HG02798 (cell line): Measurements from ENCODE around the gene KDM2A.
"Not testable (repeated sequence)": the region's sequence is repeated elsewhere in the genome, so short reads cannot be mapped to it uniquely, and the experiment has no call there.

Experiments
- ATAC-seq: cut with Tn5 transposase; IDR thresholded peaks from one replicate; pipeline ENCODE4 v1.9.1; 2021; ENCODE audit warnings: mild to moderate bottlenecking; ENCODE audit not compliant: unreplicated experiment, poor library complexity

Gene KDM2A

GRCh38 chr11:67163006-67163405, 43.9 kb downstream of the KDM2A start:
- no peak for ATAC-seq

DNA sequence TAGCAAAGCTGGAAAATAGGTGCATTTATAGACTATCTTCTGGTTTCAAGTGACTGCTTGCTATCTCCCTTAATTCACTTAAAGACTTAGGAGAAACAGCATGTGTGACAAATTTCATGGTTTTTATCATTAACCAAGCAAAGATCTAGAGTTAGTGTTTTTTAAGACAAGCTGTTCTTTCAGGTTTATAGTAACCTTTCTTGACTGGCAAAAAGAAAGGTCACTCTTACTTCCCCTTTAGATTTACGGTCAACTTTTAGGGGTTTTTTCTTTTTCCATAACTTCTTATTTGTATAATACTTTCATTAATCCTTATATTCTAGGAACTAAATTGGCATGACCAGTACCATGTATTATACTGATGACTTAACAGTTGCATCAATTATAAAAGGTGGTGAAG, 46.6 kb downstream of the KDM2A start:
- ATAC-seq, result no peak

- ATAC-seq, result no peak
These were observed 48.0 kb downstream of the KDM2A start for GRCh38 chr11:67167091-67167490.

DNA sequence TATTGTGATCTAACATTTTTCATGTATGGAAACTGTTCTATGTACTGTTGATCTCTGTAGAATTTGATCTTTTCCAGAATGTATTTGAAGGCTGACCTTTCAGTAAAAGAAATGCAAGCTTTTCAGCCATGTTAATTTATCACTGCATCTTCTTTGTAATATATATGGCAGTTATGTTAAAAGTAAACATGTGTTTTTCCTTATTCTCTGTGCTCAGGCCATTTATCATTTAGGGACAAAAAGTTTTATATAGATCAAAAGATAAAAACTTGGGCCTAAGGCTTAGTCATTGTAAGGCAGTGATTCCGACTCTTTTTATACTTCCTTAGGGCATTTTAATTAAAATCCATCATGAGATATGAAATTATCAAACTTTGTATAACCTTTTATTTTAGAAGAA, 48.7 kb downstream of the KDM2A start:
- ATAC-seq, result no peak

- ATAC-seq, result not testable (repeated sequence)
These were observed 49.8 kb downstream of the KDM2A start for GRCh38 chr11:67168911-67169310.

GRCh38 chr11:67174311-67174710, 55.2 kb downstream of the KDM2A start:
- ATAC-seq, result no peak

DNA sequence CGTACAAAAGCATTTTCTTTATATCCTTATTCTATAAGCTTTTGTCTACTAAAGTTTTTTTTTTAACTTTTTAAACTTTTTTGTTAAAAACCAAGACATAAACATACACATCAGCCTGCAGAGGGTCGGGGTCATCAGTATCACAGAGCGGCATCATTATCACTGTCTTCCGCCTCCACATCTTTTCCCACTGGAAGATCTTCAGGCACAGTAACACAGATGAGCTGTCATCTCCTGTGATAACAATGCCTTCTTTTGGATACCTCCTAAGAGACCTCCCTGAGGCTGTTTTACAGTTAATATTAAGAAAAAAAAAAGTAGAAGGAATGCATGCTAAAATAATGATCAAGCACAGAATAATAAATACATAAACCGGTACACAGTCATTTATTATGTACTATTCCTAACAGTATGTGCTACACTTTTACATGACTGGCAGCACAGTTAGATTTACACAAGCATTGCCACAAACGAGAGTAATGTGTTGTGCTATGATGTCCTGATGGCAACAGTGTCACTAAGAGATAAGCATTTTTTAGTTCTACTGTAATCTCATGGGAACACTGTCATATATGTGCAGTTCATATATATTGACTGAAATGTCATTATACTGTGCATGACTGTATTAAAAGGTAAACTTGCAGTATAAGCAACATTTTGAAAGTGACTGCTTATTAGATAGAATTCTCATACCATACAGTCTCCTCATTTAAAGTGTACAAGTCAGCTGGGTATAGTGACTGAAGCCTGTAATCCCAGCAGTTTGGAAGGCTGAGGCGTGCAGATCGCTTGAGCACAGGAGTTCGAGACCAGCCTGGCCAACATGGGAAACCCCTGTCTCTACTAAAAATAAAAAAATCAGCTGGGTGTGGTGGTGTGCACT, 58.6 kb downstream of the KDM2A start:
- no peak for ATAC-seq

DNA sequence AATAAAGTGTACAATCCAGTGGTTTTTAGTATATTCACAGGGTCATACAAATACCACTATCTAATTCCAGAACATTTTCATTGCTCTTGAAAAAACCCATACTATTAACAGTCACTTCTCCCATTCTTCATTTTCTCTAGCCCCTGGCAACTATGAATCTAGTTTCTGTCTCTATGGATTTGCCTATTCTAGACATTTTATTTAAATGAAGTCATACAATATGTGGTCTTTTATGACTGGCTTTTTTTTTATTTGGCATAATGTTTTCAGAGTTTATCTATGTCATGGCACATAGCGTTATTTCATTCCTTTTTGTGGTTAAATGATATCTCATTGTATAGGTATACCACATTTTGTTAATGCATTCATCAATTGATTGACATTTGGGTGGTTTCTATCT, 59.4 kb downstream of the KDM2A start:
- no peak for ATAC-seq

DNA sequence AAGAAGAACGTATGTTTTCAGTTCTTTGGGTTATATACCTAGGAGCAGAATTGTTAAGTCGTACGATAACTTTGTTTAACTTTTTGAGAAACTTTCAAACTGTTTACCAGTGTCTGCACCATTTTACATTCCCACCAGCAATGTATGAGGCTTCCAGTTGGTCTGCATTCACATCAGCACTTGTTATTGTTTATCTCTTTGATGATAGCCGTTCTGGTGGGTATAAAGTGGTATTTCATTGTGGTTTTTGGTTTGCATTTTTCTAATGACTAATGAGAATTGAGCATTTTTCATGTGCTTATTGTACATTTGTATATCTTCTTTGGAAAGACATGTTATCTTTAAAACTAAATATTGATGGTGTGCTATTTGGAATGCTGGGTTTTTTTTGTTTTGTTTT, 59.8 kb downstream of the KDM2A start:
- no peak for ATAC-seq

DNA sequence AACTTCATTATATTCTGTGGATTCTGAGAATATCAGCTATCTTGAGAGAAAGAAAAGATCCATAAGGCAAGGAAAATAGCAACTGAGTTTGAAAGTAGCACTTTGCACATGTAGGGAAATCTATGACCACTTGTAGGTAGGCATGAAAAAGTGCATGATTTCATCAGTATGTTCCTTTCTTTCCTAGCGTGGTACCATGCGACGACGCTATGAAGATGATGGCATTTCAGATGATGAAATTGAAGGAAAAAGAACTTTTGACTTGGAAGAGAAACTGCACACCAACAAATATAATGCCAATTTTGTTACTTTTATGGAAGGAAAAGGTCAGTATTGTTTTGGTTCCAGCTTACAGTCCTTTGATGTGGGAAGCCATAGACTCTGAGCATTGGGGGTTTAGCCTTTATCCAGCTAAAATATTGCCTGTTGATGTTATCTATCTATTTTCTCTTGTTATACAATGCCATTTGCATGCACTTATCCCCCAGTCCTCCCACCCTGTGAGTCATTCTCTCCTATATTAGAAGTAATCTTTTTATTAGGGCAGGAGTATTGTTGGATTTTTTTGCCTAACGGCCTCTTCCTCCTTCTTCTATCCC, 60.9 kb downstream of the KDM2A start:
- no peak for ATAC-seq

GRCh38 chr11:67194096-67194495, 75.0 kb downstream of the KDM2A start:
- no peak for ATAC-seq

DNA sequence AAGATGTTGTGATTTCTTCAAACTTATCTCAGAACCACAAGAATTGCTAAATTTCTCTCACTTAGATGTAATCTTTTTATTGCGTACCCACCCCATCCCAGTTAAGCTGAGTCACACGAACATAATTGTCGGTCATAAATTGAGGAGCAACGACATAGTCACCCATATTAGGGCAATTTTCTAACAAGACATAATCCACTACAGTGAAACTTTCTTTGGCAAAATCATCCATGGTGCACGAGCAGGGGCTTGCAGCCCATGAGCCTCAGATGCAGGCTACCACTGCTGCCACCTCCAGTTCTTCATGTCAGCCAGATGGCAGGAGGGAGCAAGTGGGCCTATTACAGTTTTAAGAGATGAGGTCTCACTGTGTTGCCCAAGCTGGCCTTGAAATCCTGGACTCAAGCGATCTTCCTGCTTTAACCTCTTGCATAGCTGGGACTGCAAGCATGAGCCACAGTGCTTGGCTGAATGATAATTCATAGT, 77.0 kb downstream of the KDM2A start:
- ATAC-seq, result no peak

- no peak for ATAC-seq
These were observed 78.5 kb downstream of the KDM2A start for GRCh38 chr11:67197606-67198005.

DNA sequence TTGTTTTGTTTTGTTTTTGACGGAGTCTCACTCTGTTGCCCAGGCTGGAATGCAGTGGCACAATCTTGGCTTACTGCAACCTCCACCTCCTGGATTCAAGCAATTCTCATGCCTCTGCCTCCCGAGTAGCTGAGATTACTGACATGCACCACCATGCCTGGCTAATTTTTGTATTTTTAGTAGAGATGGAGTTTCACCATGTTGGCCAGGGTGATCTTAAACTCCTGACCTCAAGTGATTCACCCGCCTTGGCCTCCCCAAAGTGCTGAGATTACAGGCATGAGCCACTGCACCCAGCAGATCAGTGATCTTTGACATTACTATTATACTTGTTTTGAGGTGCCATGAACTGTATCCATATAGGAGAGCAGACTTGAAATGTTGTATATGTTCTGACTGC, 79.7 kb downstream of the KDM2A start:
- ATAC-seq, result not testable (repeated sequence)

DNA sequence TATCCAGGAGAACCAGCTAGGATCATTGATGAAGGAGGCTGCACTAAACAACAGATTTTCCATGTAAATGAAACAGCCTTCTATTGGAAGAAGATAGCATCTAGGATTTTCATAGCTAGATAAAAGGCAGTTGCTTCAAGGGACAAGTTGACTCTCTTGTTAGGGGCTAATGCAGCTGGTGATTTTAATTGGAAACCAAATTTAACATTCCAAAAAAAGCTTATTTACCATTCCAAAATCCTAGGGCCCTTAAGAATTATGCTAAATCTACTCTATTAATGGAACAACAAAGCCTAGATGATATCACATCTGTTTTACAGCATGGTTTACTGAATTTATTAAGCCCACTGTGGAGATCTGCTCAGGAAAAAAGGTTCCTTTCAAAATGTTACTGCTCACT, 80.7 kb downstream of the KDM2A start:
- ATAC-seq, result no peak

GRCh38 chr11:67202028-67202427, 83.0 kb downstream of the KDM2A start:
- no peak for ATAC-seq

DNA sequence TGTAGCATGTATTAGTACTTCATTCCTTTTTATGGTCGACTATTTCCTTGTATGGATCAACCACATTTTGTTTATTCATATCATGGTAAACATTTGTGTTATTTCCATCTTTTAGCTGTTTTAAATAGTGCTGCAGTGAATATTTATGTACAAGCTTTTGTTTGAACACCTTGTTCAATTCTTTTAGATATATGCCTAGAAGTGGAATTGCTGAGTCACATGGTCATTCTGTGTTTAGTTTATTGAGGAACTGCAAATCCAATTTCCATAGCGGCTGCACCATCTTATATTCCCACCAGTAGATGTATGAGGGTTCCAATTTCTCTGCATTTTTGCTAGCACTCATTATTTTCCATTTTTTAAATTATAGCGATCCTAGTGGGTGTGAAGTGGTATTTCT, 85.8 kb downstream of the KDM2A start:
- ATAC-seq, result no peak

DNA sequence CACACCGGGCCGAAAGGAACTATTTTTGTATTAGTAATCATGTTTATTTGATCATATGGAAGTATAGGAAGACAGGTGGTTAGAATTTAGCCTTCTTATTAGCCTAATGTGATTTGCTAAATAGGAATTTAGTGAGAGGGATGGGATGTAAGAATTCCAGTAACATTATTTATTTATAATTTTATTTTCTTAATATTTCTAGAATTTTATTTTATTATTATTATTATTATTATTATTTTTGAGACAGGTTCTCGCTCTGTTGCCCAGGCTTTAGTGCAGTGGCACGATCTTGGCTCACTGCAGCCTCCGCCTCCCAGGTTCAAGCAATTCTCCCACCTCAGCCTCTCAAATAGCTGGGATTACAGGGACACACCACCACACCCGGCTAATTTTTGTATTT, 90.2 kb downstream of the KDM2A start:
- not testable (repeated sequence) for ATAC-seq

- ATAC-seq, result no peak
These were observed 92.8 kb downstream of the KDM2A start for GRCh38 chr11:67211656-67212436.

- no peak for ATAC-seq
These were observed 94.1 kb downstream of the KDM2A start for GRCh38 chr11:67213178-67213621.

DNA sequence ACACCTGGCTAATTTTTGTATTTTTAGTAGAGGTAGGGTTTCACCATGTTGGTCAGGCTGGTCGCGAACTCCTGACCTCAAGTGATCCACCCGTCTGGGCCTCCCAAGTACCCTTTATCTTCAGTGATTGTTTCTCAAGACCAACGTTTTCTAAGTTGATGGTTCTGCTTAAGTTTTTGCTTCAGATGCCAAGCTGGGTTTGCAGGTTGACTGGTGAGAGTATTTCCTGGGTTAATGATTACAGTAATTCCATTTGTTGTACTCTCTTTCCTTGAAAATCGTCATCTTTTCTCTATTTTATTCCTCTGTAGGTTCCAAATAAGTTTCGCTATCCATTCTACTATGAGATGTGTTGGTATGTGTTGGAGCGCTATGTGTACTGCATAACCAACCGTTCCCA, 108.7 kb downstream of the KDM2A start:
- ATAC-seq, result no peak
